ENCODE data around the gene RIPK3.
"Not testable (repeated sequence)": the region's sequence is repeated elsewhere in the genome, so short reads cannot be mapped to it uniquely, and the experiment has no call there.

Gene RIPK3

DNA sequence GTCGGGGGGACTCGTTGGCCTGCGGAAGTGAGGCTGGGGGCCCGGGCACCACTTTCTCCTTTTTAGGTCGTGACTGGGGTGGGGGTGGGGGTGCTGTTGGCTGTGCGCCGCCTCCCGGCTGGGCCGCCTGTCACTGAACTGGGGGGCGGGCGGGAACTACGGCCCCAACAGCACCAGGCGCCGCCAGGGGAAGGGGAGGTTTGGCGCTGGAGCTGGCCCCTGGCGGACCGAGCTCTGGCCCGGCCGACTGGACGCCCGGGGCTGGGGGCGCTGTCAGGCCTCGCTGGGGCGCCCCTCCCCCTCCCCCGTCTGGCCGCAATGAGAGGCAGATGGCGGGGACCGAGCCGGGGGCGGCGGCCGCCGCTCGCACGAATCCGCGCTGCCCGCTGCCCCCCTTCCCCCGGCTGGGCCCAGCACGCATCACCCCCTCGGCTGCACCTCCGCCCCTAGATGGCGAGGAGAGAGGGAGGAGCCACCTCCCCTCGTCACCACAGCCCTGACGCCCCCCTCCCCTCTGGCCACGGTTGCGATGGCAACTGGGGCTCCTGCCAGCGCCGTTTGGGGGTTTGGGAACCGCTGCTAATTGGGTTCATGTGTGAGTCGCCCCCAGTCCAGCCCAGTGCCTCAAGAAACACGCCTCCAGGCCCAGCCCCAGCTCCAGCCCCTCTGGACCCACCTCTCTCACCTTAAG lies 28.9 kb upstream of the RIPK3 start:
- no peak for DNase-seq

GRCh38 chr14:24368212-24368561 lies 28.4 kb upstream of the RIPK3 start:
- DNase-seq: no peak

DNA sequence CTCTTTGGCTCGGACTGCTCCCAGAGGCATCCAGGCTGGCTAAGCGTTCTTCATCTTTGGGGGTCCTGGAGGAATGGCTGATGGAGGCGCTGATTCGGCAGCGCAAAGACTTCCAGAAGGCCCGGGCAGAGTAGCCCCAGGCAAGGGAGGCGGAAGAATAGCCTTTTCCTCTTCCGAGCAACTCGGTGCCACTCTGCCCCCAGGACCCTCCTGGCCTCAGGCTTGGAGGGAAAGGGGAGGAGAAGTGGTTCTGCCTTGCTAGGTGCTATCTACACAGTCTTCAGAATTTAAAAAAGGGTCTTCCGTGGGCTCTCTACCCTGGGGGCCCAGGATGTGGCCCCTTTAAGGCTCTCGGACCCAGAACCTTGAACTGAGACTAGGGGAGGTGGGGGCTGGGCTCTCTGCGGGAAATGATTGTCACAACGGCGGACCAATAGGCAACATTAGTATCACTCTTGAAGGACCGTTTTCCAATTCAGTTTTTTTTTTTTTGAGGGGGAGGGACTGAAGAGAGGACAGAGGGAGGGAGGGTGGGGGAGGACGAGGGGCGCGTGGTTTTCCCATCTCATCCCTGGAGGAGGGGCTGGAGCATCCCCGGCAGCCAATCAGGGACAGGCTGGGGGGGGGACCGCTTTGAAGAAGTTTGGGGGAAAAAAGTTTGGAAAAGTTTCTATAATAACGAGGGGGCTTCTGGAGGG lies 27.9 kb upstream of the RIPK3 start, which contains the start of gene NFATC4:
TSS of gene NFATC4 (plus strand) at position 671 of the 698 bp plus-strand sequence. CDS start 157 bp downstream, outside the sequence.
- no peak for DNase-seq

DNA sequence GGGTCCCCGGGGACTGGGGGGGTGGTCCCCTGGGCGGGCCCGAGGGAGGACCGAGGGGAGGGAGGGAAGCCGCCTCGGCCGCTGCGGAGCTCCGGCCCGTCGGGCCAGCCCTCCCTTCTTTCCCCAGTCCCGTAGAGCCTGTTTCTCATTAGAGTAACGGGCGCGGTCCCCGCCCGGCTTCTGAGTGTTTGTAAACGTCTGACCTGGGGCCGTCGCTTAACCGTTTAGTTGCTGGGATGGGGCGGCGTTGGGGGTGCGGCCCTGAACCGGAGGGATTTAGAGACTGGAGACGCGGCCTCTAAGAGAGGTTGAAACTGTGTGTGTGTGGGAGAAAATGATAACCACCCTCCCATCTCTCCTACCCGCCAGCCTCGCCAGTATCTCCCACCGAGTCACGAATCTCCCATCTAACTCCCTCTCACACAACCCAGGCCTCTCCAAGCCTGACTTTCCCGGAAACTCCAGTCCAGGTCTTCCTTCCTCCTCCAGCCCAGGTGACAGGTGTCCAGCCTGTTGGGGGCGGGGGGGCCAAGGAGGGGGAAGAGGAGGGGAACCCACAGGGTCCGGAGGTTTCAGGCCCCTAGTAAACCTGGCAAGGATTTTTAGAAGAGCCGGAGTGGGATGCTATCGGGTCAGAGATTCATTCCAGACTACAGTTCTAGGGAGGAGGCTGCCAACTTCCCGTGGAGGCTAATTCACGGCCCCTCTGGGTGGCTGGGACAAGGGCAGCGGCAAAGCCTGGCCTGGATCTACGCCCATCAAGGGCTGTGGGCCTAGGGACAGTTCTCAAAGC lies 27.1 kb upstream of the RIPK3 start:
- DNase-seq: peak; percentile 81 to 88

DNA sequence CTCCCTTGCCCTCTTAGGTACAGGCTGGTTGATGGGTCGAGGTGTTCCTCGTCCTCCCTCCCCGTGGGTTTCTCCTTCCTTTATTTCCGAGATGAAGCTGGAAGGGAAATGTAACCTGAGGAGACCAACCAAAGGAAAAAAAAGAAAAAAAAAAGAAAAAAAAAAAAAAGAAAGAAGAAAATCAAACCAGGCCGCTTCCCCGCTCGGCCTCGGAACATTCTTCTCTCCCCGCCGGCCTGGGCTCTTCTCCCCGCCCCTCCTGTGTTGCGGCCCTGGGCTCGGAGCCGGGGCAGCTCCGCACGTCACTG lies 26.6 kb upstream of the RIPK3 start:
- no peak for DNase-seq

GRCh38 chr14:24365600-24366412 lies 26.0 kb upstream of the RIPK3 start:
- peak in 1 of 2 experiments; percentile 14 for DNase-seq

DNA sequence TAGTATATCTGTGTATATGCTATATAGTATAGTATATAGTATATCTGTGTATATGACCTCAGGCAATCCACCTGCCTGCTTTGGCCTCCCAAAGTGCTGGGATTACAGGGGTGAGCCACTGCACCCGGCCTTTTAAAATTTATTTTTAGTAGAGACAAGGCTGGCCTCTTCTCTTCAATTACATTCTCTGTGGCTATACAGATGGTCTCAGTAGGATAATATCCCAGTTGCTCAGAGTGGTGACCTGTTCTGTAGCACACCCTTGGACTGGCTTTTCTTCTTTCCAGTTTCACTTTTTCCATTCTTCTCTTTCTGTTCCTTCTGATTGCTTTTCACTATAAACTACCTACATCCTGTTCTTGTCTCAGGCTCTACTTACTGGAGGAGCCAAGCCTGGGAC lies 25.1 kb upstream of the RIPK3 start:
- no peak for DNase-seq

GRCh38 chr14:24363401-24363800 lies 23.6 kb upstream of the RIPK3 start:
- DNase-seq: no peak

DNA sequence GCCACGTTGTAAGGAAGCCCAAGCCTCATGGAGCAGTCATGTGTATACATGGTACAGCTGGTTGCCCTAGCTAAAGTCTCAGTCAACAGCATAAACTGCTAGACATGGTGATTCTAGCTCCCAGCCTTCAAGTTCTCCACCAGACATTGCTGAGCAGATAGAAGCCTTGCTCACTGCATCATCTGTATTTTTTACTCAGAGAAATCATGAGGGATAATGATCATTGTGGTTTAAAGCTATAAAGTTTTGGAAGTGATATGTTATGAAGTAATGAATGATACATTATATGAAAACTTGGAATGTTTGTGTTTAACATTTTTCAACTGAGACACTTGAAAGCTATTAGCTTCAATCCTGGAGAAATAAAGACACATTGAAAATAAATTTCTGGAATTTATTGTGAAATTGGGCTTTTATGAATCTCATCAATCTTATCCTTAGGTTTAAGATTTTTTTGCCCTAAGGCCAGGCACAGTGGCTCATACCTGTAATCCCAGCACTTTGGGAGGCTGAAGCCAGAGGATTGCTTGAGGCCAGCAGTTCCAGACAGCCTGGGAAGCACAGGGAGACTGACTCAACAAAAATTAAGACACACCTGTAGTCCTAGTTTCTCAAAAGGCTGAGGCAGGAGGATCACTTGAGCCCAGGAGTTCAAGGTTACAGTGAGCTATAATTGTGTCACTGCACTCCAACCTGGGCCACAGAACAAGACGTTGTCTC lies 22.6 kb upstream of the RIPK3 start:
- DNase-seq: no peak

DNA sequence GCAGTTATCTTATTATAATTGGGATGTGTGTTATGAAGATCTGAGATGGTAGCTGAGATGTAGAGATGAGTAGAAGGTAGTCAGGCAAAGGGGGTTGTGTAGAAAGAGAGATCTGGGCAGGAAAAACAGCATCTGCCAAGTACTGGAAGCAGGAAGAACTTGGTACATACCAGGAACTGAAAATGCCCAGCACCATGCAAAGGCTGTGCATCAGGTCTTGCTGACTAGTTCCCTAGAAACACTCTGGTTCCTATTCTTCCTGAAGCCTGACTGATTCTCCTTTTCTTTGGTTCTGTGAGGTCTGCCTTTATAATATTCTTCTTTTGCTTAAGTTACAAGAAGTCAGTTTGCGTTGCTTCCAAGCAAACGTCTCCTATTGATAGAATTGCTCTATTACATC lies 21.5 kb upstream of the RIPK3 start:
- no peak for DNase-seq

GRCh38 chr14:24360281-24360680 lies 20.5 kb upstream of the RIPK3 start:
- DNase-seq: no peak

- DNase-seq: no peak
Observed at GRCh38 chr14:24356208-24356607, 16.4 kb upstream of the RIPK3 start.

DNA sequence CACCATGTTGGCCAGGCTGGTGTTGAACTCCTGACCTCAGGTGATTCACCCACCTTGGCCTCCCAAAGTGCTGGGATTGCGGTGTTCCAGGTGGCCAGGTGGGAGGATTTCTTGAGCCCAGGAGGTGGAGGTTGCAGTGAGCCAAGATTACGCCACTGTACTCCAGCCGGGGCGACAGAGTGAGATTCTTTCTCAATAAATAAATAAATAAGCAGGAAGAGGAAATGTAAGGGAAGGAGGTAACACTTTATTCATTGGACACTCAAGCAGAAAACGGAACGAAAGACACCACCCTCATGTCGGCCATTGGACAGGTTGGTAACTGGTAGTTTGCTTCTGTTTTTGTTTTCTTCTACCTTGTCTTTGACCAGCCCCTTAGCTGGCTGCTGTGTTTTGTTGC lies 15.2 kb upstream of the RIPK3 start:
- DNase-seq: no peak

DNA sequence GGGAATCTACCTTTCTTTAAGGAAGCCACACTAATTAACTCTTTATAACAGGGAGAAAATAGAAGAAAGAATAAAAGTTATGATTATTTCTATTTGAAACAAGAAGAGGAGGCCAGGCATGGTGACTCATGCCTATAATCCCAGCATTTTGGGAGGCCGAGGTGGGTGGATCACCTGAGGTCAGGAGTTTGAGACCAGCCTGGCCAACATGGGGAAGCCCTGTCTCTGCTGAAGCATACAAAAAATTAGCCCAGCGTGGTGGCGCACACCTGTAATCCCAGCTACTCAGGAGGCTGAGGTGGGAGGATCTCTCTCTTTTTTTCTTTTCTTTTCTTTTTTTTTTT lies 14.7 kb upstream of the RIPK3 start:
- DNase-seq: not testable (repeated sequence)

GRCh38 chr14:24353559-24354481 lies 14.0 kb upstream of the RIPK3 start:
- DNase-seq: no peak

DNA sequence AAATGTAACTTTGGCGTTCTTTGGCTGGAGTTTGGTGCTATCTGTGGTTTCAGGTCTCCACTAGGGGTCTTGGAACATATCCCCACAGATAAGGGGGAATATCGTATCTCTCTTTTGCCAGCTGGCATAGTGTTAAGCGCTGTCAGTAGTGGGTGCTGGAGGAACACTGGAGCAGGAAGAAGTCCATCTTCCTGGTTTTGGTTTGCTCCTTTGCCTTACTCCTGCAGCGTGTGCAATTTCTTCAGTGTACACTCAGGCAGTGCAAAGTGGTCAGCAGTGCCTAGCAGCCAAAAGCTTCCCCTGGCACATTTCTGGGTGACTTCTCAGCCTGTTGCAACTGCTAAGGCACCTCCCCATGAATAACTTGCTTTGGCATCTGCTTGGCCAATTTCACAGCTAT lies 11.7 kb upstream of the RIPK3 start:
- DNase-seq: no peak

DNA sequence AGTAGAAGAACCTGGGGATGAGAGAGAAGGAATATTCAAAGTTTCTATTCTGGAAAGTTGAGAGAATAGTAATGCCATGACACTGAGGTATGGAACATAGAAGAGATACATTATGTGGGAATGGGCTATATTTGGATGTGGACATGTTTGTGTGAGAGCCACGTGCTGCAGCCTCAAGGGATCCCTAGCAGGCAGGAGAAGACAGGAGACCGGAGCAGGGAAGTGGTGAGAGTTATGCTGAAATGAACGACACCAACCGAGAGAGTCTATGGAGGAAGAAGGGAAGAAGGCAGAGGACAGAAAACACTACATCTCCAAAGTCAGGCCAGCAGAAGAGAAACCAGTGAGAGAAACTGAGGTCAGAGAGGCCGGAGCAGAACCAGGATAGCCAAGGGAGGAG lies 10.0 kb upstream of the RIPK3 start:
- DNase-seq: no peak

- no peak for DNase-seq
Observed at GRCh38 chr14:24348186-24348585, 8.4 kb upstream of the RIPK3 start.

DNA sequence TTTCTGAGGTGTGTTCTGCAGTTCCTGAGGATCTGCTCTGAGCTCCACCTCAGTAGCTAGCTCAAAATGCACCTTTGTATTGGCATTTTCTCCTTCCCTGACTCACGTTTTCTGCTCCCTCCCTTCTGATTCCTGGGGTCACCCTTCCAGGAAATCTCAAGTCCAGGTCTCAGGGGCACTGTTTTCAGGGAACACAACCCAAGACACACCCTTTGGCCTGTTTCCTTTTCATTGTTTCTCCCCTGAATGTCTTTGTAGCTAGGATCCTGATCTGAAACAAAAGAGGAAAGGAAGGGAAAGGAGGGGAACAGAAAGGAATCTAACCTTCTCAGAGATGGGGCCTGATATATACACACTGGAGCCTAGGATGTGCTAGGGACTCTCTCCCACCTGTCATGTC lies 7.3 kb upstream of the RIPK3 start:
- DNase-seq: no peak

GRCh38 chr14:24343795-24344660 lies 4.2 kb upstream of the RIPK3 start:
- no peak for DNase-seq
